Mucosa of descending colon (tissue), 3 donors: ENCODE measurements around the gene TMEM208. TPM values are rescaled to one million over a fixed set of nuclear protein-coding genes. Genes with fewer than 3 reads are reported as not detected.

Experiments
- ATAC-seq: fragments of 200-7000 bp; cut with Tn5 transposase; one replicate; pipeline ENCODE4 v1.9.1; 2020; ENCODE audit warnings: mild to moderate bottlenecking, moderate library complexity
- DNase-seq, 3 donors: peaks; one replicate each; pipeline ENCODE4 v3.0.0-alpha.2; 2020
- H3K36me3 ChIP-seq: fragments of 200-600 bp; one replicate; pipeline ENCODE4 v1.8.0; 2021; ENCODE audit warnings: low read depth, mild to moderate bottlenecking
- H3K4me1 ChIP-seq: fragments of 200-600 bp; one replicate; pipeline ENCODE4 v1.8.0; 2021; ENCODE audit warnings: low read depth, mild to moderate bottlenecking
- H3K4me3 ChIP-seq: fragments of 200-600 bp; one replicate; pipeline ENCODE4 v1.8.0; 2021; ENCODE audit warnings: mild to moderate bottlenecking
- H3K9me3 ChIP-seq: fragments of 200-600 bp; one replicate; pipeline ENCODE4 v1.8.0; 2021; ENCODE audit warnings: mild to moderate bottlenecking
- CTCF ChIP-seq: fragments of 200-600 bp; IDR thresholded peaks from one replicate; pipeline ENCODE4 v1.8.0; 2022; ENCODE audit warnings: antibody characterized with exemption, mild to moderate bottlenecking
- intact Hi-C, 2 donors: fragments of 100-400 bp; cut with DNase I in 1 of 2; cut with micrococcal nuclease in 1 of 2; formaldehyde crosslinking; loops; one replicate each; pipeline versions ENCODE4 v1.11.0 to v1.11.1; 2022; cut with DNase I, micrococcal nuclease
- total RNA-seq, 3 donors: library from RNA; stranded (reverse); fragmentation: NEBNext Ultra II Directional in 2 of 3; extraction: Animal tissue kit (Norgen Biotek cat#: 25700) in 2 of 3; gene quantifications; one replicate each; pipeline versions ENCODE4 v1.2.1 to v1.2.4, GENCODE V29; 2021 to 2023
- donor health status: DM: no; HTN: no; CAD: no; lungs with moderate emphysema.
- donor health status: DM: no; HTN: no; CAD: no.
- donor health status: DM: no; HTN: yes; CAD: no.

TMEM208 gene
- total RNA-seq, 3 donors from 2014 or later, result 30.8 to 39.6 (median 36.1) TPM

GRCh38 chr16:67185651-67186134, 41.2 kb upstream of the TMEM208 start:
- ATAC-seq (no peak), DNase-seq (no peak)
- no peak for TF ChIP-seq CTCF
- Histone ChIP-seq H3K4me3 (no peak overlapping the region), H3K9me3 (no peaks in the 10 kb centered on the region), H3K36me3 (no peaks in the 10 kb centered on the region), H3K4me1 (peaks cover 22% of the 10 kb centered on the region)
- intact Hi-C loops, result loop anchor here in 1 of 2 donors (10.0 kb wide), 1 partner anchor 211 kb away; no protein-coding TSS in a partner anchor

- TF ChIP-seq CTCF, result no peak
- no peak for DNase-seq
- Histone ChIP-seq H3K4me1 (peaks cover 25% of the 10 kb centered on the region), H3K36me3 (no peaks in the 10 kb centered on the region), H3K9me3 (no peaks in the 10 kb centered on the region), H3K4me3 (no peak overlapping the region)
- no peak for ATAC-seq
- intact Hi-C loops, result loop anchor here in 1 of 2 donors (10.0 kb wide), 1 partner anchor 212 kb away; no protein-coding TSS in a partner anchor
Measured at GRCh38 chr16:67186550-67186950, 40.4 kb upstream of the TMEM208 start.

- peaks cover 28% of the 10 kb centered on the region for H3K4me1 ChIP-seq
- H3K36me3 ChIP-seq, result no peaks in the 10 kb centered on the region
- H3K9me3 ChIP-seq, result no peaks in the 10 kb centered on the region
- TF ChIP-seq CTCF, result no peak
- H3K4me3 ChIP-seq, result no peak overlapping the region
- no peak for DNase-seq
- intact Hi-C loops, result loop anchor here in 1 of 2 donors (10.0 kb wide), 1 partner anchor 213 kb away; no protein-coding TSS in a partner anchor
- ATAC-seq, result no peak
Measured at GRCh38 chr16:67187175-67187890, 39.6 kb upstream of the TMEM208 start.

GRCh38 chr16:67188323-67188722, 38.6 kb upstream of the TMEM208 start:
- ATAC-seq, result no peak
- intact Hi-C loops, result loop anchor here in 1 of 2 donors (10.0 kb wide), 1 partner anchor 214 kb away; no protein-coding TSS in a partner anchor

GRCh38 chr16:67188798-67189197, 38.1 kb upstream of the TMEM208 start:
- H3K36me3 ChIP-seq, result no peaks in the 10 kb centered on the region
- DNase-seq (no peak), ATAC-seq (no peak)
- no peaks in the 10 kb centered on the region for H3K9me3 ChIP-seq
- intact Hi-C loops, result loop anchor here in 1 of 2 donors (10.0 kb wide), 1 partner anchor 214 kb away; no protein-coding TSS in a partner anchor
- H3K4me1 ChIP-seq, result peaks cover 34% of the 10 kb centered on the region
- no peak for TF ChIP-seq CTCF
- H3K4me3 ChIP-seq, result no peak overlapping the region

More at GRCh38 chr16:67188323-67188722, 38.6 kb upstream of the TMEM208 start:
- H3K4me3 ChIP-seq, result no peak overlapping the region
- no peak for DNase-seq
- H3K4me1 ChIP-seq, result peaks cover 33% of the 10 kb centered on the region
- no peak for TF ChIP-seq CTCF
- H3K36me3 ChIP-seq, result no peaks in the 10 kb centered on the region
- H3K9me3 ChIP-seq, result no peaks in the 10 kb centered on the region
